ENCODE measurements around the gene OTOG.

OTOG gene

DNA sequence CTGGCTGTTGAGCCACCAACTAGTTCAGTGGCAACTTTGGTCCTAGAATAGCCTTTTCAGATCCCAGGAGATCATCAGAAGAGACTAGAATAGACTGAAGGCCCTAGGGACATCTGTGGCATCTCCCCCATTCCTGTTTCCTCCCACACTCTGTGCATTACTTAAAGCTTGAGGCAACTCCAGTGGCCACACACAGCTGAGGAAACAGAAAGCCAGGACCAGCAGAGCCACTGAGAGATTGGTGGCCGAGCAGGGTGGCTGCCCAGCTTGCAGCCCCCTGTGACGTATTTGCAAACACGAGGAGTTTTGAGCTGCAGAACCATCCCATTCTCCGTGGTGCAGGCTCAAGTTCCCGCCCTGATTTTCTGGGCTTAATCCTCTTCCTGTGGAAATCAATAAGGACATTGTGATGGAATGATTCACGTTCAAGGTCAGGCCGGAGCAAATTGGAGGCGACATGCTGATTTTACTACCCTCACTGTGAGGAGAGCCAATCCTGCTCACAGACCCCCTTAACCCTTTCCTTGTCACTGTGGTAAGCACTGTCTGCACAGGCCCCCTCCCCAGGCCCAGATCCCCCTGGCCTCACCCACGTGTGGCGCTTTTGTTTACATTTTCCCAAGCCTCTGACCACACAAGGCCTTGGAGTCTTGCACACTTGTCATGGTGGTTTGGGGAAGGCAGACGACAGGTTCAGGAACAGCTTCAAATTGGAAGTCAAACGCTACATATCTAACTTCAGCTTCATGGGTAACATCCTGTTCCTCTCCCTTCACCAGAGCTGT is 103.3 kb downstream of the OTOG start:
- peak; percentile 80 for DNase-seq (ENCODE audit: low read depth)
- TF ChIP-seq, protein P1, sequence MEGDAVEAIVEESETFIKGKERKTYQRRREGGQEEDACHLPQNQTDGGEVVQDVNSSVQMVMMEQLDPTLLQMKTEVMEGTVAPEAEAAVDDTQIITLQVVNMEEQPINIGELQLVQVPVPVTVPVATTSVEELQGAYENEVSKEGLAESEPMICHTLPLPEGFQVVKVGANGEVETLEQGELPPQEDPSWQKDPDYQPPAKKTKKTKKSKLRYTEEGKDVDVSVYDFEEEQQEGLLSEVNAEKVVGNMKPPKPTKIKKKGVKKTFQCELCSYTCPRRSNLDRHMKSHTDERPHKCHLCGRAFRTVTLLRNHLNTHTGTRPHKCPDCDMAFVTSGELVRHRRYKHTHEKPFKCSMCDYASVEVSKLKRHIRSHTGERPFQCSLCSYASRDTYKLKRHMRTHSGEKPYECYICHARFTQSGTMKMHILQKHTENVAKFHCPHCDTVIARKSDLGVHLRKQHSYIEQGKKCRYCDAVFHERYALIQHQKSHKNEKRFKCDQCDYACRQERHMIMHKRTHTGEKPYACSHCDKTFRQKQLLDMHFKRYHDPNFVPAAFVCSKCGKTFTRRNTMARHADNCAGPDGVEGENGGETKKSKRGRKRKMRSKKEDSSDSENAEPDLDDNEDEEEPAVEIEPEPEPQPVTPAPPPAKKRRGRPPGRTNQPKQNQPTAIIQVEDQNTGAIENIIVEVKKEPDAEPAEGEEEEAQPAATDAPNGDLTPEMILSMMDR (IDR thresholded peaks at IDR 0.05; ENCODE audit: low read depth, low read length): no peak
- TF ChIP-seq MYC (IDR thresholded peaks at IDR 0.05; ENCODE audit: low read depth, low read length) (no peak), POLR2A (IDR thresholded peaks at IDR 0.05; ENCODE audit: extremely low read depth, insufficient read length) (no peak)
- TF ChIP-seq, protein P2, sequence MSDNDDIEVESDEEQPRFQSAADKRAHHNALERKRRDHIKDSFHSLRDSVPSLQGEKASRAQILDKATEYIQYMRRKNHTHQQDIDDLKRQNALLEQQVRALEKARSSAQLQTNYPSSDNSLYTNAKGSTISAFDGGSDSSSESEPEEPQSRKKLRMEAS (IDR thresholded peaks at IDR 0.05; ENCODE audit: low read depth, low read length): no peak
- H3K4me3 ChIP-seq (ENCODE audit: low read depth, low read length): no peak overlapping the region

DNA sequence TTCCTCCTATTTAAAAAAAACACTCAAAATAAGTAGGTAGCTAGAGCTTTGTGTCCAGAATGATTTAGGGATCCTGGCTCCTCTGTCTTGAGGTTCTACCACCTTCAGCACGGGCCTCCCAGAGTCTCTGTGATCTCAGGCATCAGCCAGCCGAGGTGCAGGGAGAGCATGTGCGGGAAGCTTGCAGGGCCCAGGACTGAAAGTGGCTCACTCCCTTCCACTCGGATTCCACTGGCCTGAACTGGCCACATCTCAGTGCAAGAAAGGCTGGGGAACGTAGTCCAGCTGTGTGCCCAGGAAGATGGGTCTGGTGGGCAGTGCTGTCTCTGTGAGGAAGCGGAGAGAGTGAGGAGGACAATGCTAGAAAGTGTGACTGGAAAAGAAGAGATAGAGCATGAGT is 104.0 kb downstream of the OTOG start:
- TF ChIP-seq MYC (IDR thresholded peaks at IDR 0.05; ENCODE audit: low read depth, low read length) (no peak), POLR2A (IDR thresholded peaks at IDR 0.05; ENCODE audit: extremely low read depth, insufficient read length) (no peak)
- TF ChIP-seq, protein P2 (IDR thresholded peaks at IDR 0.05; ENCODE audit: low read depth, low read length): no peak
- TF ChIP-seq, protein P1 (IDR thresholded peaks at IDR 0.05; ENCODE audit: low read depth, low read length): no peak
- H3K4me3 ChIP-seq (ENCODE audit: low read depth, low read length): no peak overlapping the region
- no peak for DNase-seq (ENCODE audit: low read depth)

DNA sequence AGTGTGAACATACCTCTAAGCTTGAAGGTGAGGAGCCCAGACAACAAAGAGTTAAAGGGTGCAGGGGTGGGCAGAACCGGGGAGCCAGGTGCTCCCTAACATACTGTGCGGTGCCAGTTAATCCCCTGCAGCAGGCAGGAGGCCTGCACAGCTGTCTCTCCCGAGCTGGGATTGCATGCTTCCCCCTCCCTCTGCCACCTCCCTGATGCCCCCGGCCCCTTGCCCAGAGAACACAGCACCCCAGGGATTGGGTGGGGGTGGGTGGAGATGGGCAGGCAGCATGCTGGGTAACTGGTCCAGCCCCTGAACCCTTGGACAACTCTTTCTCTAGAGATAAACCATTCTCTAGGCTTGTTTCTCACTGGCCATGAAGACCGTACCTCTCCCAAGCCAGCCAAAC is 104.6 kb downstream of the OTOG start:
- TF ChIP-seq, protein P1 (IDR thresholded peaks at IDR 0.05; ENCODE audit: low read depth, low read length): no peak
- TF ChIP-seq MYC (IDR thresholded peaks at IDR 0.05; ENCODE audit: low read depth, low read length) (no peak), POLR2A (IDR thresholded peaks at IDR 0.05; ENCODE audit: extremely low read depth, insufficient read length) (no peak)
- TF ChIP-seq, protein P2 (IDR thresholded peaks at IDR 0.05; ENCODE audit: low read depth, low read length): no peak
- no peak overlapping the region for H3K4me3 ChIP-seq (ENCODE audit: low read depth, low read length)
- DNase-seq (ENCODE audit: low read depth): no peak

DNA sequence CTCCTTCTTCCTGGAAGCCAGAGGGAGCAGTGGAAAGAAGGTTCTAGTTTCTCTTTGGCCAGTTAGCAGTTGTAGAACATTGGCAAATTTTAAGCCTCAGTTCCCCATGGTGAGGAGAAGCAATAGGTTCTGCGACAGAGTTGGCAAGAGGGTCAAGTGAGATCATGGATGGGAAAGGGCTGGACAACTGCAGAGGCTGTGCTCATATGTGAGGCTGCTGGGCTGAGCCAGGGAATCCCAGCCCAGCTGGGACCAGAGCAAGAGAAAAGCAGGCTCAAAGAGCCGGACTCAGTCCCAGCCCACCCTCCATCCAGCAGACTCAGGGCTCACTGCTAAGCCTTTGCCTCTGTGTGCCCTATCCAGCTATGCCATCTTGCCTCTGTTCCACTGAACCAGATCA is 105.5 kb downstream of the OTOG start:
- H3K4me3 ChIP-seq (ENCODE audit: low read depth, low read length): no peak overlapping the region
- DNase-seq (ENCODE audit: low read depth): no peak
- TF ChIP-seq POLR2A (IDR thresholded peaks at IDR 0.05; ENCODE audit: extremely low read depth, insufficient read length): no peak
- TF ChIP-seq, protein P1 (IDR thresholded peaks at IDR 0.05; ENCODE audit: low read depth, low read length): no peak

DNA sequence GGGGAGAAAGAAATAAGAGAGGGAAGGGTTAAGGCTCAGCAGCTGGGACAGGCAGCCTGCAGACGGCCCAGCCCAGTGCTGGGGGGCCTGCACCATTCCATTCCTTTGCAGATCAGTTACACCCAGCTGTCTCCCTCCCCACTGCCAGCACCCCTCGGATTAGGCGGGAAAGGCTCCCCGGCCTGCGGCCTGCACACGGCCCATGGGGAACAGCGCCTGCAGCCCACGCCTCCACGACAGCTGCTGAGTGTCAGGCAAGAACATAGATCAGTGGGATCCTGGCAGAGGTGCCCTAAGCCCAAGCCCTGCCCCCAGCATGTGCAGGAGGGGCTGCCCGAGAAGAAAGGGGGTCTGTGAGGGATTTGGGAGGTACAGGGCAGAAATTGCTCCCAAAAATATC is 106.6 kb downstream of the OTOG start:
- no peak overlapping the region for H3K4me3 ChIP-seq (ENCODE audit: low read depth, low read length)
- no peak for TF ChIP-seq MYC (IDR thresholded peaks at IDR 0.05; ENCODE audit: low read depth, low read length)
- TF ChIP-seq POLR2A (IDR thresholded peaks at IDR 0.05; ENCODE audit: extremely low read depth, insufficient read length): no peak
- TF ChIP-seq, protein P2 (IDR thresholded peaks at IDR 0.05; ENCODE audit: low read depth, low read length): no peak
- TF ChIP-seq, protein P1 (IDR thresholded peaks at IDR 0.05; ENCODE audit: low read depth, low read length): no peak
- no peak for DNase-seq (ENCODE audit: low read depth)

Measured in NB4 (cell line).